ENCODE data around the gene POLR2E. TPM values are rescaled to one million over a fixed set of nuclear protein-coding genes. Genes with fewer than 3 reads are reported as not detected.
"Not testable (repeated sequence)": the region's sequence is repeated elsewhere in the genome, so short reads cannot be mapped to it uniquely, and the experiment has no call there.

Gene POLR2E
- total RNA-seq, 1 experiment from 2014 or later, result 343 TPM

DNA sequence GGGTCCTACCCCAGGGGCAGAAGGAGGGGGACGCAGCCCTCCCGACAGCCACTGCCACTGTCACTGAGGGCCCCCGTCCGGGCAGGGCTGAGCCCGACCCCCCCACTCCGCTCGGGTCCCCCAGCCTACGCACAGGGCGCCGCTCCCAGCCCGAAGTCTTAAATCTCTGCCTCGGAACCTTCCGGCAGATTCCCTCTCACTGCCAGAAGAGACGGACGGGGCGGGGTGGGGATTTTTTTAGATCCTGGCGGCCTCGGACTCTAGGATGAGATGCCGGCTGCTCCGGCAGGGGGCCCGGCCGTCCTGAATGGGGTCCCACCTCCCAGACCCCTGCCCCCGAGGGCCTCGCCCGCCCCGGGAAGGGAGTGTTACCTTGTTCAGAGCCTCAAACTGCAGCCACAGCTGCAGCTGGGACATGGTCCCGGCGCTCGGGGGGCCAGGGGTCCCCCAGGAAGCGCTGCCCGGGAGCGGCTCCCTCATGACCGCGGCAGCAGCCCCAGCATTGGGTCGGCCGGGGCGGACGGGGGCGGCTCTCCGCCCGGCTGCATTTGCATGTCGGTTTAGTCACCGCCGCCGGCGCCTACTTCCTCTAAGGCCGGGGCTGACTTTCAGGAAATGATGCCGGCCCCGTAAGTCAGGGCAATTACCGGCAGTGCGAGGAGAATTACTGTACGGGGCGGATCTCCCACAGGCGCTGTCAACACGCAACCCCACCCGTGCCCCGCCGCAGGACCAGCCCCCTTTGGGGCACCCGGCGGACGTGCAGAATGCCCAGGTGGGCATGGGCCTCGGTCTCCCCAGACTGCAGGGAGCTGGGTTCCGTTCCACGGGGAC lies 36.8 kb upstream of the POLR2E start:
- intact Hi-C loops (cut with micrococcal nuclease; ENCODE audit: unreplicated experiment), result no loop called here
- H3K4me3 ChIP-seq (ENCODE audit: low read depth, low read length, poor library complexity, severe bottlenecking), result peak overlapping the region; percentile 49
- H3K36me3 ChIP-seq (ENCODE audit: insufficient read depth, low read length, poor library complexity, severe bottlenecking), result peaks cover 6% of the 10 kb centered on the region
- ChIA-PET POLR2A (ENCODE audit: low non-redundant PET) (interaction anchor here (0.6 kb wide), 1 partner anchor 38 kb away, joined by 6 read pairs; no protein-coding TSS in a partner anchor), CTCF (interaction anchor here (0.5 to 0.6 kb wide), 3 partner anchors 61 to 114 kb away, joined by 3 to 5 read pairs (median 3); no protein-coding TSS in a partner anchor)
- DNase-seq (ENCODE audit: low spot score), result peak; percentile 83
- no peaks in the 10 kb centered on the region for H3K9me3 ChIP-seq (ENCODE audit: low read depth, low read length, poor library complexity, severe bottlenecking)
- no peak for TF ChIP-seq CTCF (conservative IDR thresholded peaks at IDR 0.05; ENCODE audit: low read depth, low read length)
- no peak for TF ChIP-seq EZH2 (IDR thresholded peaks at IDR 0.05; ENCODE audit: borderline replicate concordance, low read depth, low read length, poor library complexity, severe bottlenecking)
- peaks cover 18% of the 10 kb centered on the region for H3K4me1 ChIP-seq (ENCODE audit: insufficient read depth, low read length, poor library complexity, severe bottlenecking)
- BruUV-seq (replicated peaks), result no TSS peak
- H3K27me3 ChIP-seq (replicated peaks; ENCODE audit: insufficient read depth, low read depth, low read length, poor library complexity), result no peaks in the 10 kb centered on the region
- peak overlapping the region; percentile 87 for H3K27ac ChIP-seq (ENCODE audit: low read depth, low read length, poor library complexity, severe bottlenecking)

DNA sequence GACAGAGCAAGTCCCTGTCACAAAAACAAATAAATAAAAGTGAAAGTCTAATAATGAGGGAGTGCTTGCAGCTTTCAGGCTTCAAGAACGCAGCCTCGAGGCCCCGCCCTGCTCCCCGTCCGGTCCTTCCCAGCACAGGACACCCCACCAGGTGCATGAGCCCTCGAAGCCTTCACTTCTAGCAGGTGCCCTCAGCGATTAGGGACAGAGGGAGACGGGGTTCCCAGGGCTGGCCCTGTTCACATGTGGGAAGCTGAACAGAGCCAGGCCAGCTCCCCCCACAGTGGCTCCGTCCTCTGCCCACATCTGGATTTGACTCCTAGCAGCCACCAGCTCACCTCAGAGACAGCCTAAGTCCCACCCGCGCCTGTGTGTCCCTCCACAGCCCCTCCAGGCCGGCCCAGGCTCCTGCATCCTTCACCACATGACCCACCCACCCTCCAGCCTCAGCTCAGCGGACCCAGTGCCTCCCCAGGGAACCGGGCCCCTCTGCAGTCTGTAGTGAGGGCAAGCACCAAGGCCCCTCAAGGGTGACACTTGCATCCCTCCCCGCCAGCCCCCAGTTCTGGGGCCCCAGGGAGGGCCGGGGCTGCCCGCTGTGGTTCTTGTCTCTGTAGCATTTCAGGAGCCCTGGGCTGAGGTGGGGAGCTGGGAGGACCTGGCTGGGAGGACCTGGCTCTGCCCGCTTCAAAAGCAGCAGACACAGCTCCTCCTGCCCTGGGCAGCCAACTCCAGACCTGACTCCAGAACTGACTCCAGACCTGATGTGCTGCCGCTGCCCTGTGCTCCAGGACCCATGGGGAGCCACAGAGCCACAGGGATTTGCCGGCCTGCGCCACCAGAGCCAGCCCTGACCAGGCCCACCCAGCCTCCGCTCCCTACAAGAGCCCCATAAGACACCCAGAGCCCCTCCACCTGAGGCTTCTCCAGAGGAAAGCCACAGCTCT lies 35.9 kb upstream of the POLR2E start:
- Histone ChIP-seq H3K4me1 (ENCODE audit: insufficient read depth, low read length, poor library complexity, severe bottlenecking) (peaks cover 24% of the 10 kb centered on the region), H3K9me3 (ENCODE audit: low read depth, low read length, poor library complexity, severe bottlenecking) (no peaks in the 10 kb centered on the region), H3K4me3 (ENCODE audit: low read depth, low read length, poor library complexity, severe bottlenecking) (peak overlapping the region; percentile 49), H3K36me3 (ENCODE audit: insufficient read depth, low read length, poor library complexity, severe bottlenecking) (peaks cover 6% of the 10 kb centered on the region), H3K27ac (ENCODE audit: low read depth, low read length, poor library complexity, severe bottlenecking) (peak overlapping the region; percentile 87), H3K27me3 (replicated peaks; ENCODE audit: insufficient read depth, low read depth, low read length, poor library complexity) (no peaks in the 10 kb centered on the region)
- no peak for DNase-seq (ENCODE audit: low spot score)
- TF ChIP-seq EZH2 (IDR thresholded peaks at IDR 0.05; ENCODE audit: borderline replicate concordance, low read depth, low read length, poor library complexity, severe bottlenecking), result no peak
- no peak for TF ChIP-seq CTCF (conservative IDR thresholded peaks at IDR 0.05; ENCODE audit: low read depth, low read length)
- no TSS peak for BruUV-seq (replicated peaks)
- ChIA-PET POLR2A (ENCODE audit: low non-redundant PET) (no interaction called here), CTCF (interaction anchor here (0.6 kb wide), 2 partner anchors 56 to 115 kb away, joined by 4 to 5 read pairs; no protein-coding TSS in a partner anchor)
- intact Hi-C loops (cut with micrococcal nuclease; ENCODE audit: unreplicated experiment), result no loop called here

GRCh38 chr19:1129535-1129934 lies 34.4 kb upstream of the POLR2E start:
- no peaks in the 10 kb centered on the region for H3K9me3 ChIP-seq (ENCODE audit: low read depth, low read length, poor library complexity, severe bottlenecking)
- BruUV-seq (replicated peaks), result no TSS peak
- DNase-seq (ENCODE audit: low spot score), result no peak
- CTCF ChIA-PET, result interaction anchor here (0.5 to 1.4 kb wide), 2 partner anchors 16 to 21 kb away, joined by 4 to 7 read pairs; no protein-coding TSS in a partner anchor
- no peak overlapping the region for H3K4me3 ChIP-seq (ENCODE audit: low read depth, low read length, poor library complexity, severe bottlenecking)
- no peak for TF ChIP-seq CTCF (conservative IDR thresholded peaks at IDR 0.05; ENCODE audit: low read depth, low read length)
- TF ChIP-seq EZH2 (IDR thresholded peaks at IDR 0.05; ENCODE audit: borderline replicate concordance, low read depth, low read length, poor library complexity, severe bottlenecking), result no peak
- intact Hi-C loops (cut with micrococcal nuclease; ENCODE audit: unreplicated experiment), result no loop called here
- H3K27ac ChIP-seq (ENCODE audit: low read depth, low read length, poor library complexity, severe bottlenecking), result no peak overlapping the region
- POLR2A ChIA-PET (ENCODE audit: low non-redundant PET), result no interaction called here
- peaks cover 6% of the 10 kb centered on the region for H3K36me3 ChIP-seq (ENCODE audit: insufficient read depth, low read length, poor library complexity, severe bottlenecking)
- H3K27me3 ChIP-seq (replicated peaks; ENCODE audit: insufficient read depth, low read depth, low read length, poor library complexity), result no peaks in the 10 kb centered on the region
- peaks cover 24% of the 10 kb centered on the region for H3K4me1 ChIP-seq (ENCODE audit: insufficient read depth, low read length, poor library complexity, severe bottlenecking)

- H3K9me3 ChIP-seq (ENCODE audit: low read depth, low read length, poor library complexity, severe bottlenecking), result not testable (repeated sequence)
Measured at GRCh38 chr19:1129084-1129483, 33.9 kb upstream of the POLR2E start.

More at GRCh38 chr19:1129084-1129483, 33.9 kb upstream of the POLR2E start:
- CTCF ChIA-PET, result interaction anchor here (0.5 to 1.4 kb wide), 2 partner anchors 16 to 22 kb away, joined by 4 to 7 read pairs; no protein-coding TSS in a partner anchor
- H3K27me3 ChIP-seq (replicated peaks; ENCODE audit: insufficient read depth, low read depth, low read length, poor library complexity); BruUV-seq (replicated peaks); H3K36me3 ChIP-seq (ENCODE audit: insufficient read depth, low read length, poor library complexity, severe bottlenecking); H3K27ac ChIP-seq (ENCODE audit: low read depth, low read length, poor library complexity, severe bottlenecking); DNase-seq (ENCODE audit: low spot score); POLR2A ChIA-PET (ENCODE audit: low non-redundant PET); H3K4me3 ChIP-seq (ENCODE audit: low read depth, low read length, poor library complexity, severe bottlenecking); intact Hi-C loops (cut with micrococcal nuclease; ENCODE audit: unreplicated experiment): not testable (repeated sequence)
- peaks cover 24% of the 10 kb centered on the region for H3K4me1 ChIP-seq (ENCODE audit: insufficient read depth, low read length, poor library complexity, severe bottlenecking)

Data from A673 (cell line).